ENCODE results near the gene CLCN7. TPM values are rescaled to one million over a fixed set of nuclear protein-coding genes. Genes with fewer than 3 reads are reported as not detected.

Gene CLCN7
- total RNA-seq, 1 experiment from 2014 or later: 127 TPM

DNA sequence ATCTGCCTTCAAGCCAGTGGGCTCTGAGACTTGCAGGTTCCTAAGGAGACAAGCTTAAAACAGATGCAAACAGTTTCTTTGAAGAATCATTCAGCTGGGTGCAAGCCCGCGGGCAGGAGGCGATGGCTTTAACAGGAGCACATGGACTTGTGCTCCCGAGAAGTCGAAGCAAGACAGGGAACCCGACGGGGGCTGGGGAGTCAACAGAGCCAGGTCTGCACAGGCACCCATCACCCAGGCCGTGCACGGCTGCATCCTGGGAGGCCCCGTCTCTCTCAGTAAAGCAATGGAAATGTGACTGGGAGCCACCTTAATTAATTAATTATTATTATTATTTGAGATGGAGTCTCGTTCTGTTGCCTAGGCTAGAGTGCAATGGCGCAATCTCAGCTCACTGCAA, 14.2 kb upstream of the CLCN7 start:
- no peak overlapping the region for H3K4me3 ChIP-seq (ENCODE audit: low read depth, low read length)
- no peaks in the 10 kb centered on the region for H3K9me3 ChIP-seq
- intact Hi-C loops (cut with micrococcal nuclease; ENCODE audit: unreplicated experiment): no loop called here
- Mint-ChIP-seq H3K36me3 (ENCODE audit: insufficient read depth, unreplicated experiment) (peaks cover 13% of the 10 kb centered on the region), H3K4me1 (ENCODE audit: low read depth, unreplicated experiment) (no peaks in the 10 kb centered on the region), H3K4me3 (ENCODE audit: unreplicated experiment) (no peak overlapping the region), H3K27ac (ENCODE audit: unreplicated experiment) (no peak overlapping the region), H3K9me3 (ENCODE audit: unreplicated experiment) (no peaks in the 10 kb centered on the region), H3K27me3 (ENCODE audit: insufficient read depth, unreplicated experiment) (no peaks in the 10 kb centered on the region)
- H3K4me1 ChIP-seq: peaks cover 5% of the 10 kb centered on the region; the same call in 1 of the 2 replicates
- H3K36me3 ChIP-seq (ENCODE audit: control insufficient read depth, insufficient read depth, low read length): no peaks in the 10 kb centered on the region
- H3K27me3 ChIP-seq (replicated peaks; ENCODE audit: control insufficient read depth, insufficient read depth, low read length): no peaks in the 10 kb centered on the region
- ChIA-PET CTCF (no interaction called here), POLR2A (no interaction called here)
- TF ChIP-seq, protein P1, sequence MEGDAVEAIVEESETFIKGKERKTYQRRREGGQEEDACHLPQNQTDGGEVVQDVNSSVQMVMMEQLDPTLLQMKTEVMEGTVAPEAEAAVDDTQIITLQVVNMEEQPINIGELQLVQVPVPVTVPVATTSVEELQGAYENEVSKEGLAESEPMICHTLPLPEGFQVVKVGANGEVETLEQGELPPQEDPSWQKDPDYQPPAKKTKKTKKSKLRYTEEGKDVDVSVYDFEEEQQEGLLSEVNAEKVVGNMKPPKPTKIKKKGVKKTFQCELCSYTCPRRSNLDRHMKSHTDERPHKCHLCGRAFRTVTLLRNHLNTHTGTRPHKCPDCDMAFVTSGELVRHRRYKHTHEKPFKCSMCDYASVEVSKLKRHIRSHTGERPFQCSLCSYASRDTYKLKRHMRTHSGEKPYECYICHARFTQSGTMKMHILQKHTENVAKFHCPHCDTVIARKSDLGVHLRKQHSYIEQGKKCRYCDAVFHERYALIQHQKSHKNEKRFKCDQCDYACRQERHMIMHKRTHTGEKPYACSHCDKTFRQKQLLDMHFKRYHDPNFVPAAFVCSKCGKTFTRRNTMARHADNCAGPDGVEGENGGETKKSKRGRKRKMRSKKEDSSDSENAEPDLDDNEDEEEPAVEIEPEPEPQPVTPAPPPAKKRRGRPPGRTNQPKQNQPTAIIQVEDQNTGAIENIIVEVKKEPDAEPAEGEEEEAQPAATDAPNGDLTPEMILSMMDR (IDR thresholded peaks at IDR 0.05; ENCODE audit: insufficient read depth in 1 of 2, low read depth in 1 of 2, low read length in 1 of 2, severe bottlenecking in 1 of 2, unreplicated experiment in 1 of 2): no peak
- BruUV-seq (replicated peaks): no TSS peak
- no peak for DNase-seq

DNA sequence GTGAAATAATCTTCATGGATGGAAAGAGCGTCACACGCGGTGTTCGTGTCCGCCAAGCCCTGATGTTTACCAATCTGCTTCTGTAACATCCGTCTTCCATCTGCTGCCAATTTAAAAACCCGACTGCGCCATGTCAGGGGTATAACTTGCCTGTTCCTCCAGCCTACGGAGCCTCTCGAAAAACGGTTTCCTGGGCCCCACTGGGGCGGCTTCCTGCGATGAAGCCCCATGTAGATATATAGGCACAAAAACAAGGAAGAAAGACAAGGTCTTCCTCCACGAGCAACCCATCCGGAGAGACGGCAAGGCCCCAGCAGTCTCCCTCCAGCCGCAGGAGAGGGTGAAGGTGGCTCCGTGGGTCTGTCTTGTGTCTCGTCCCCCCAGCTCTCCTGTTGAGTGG, 13.8 kb upstream of the CLCN7 start, which contains the start of gene PTX4:
TSS of gene PTX4 (minus strand) at position 326 of the 400 bp plus-strand sequence. CDS start at position 291, 35 bp downstream.
- H3K4me3 Mint-ChIP-seq (ENCODE audit: unreplicated experiment): no peak within 1 kb of the TSS
- intact Hi-C loops (cut with micrococcal nuclease; ENCODE audit: unreplicated experiment): no loop called here
- peaks cover 5% of the 10 kb centered on the region; the same call in 1 of the 2 replicates for H3K4me1 ChIP-seq
- DNase-seq: no peak
- H3K36me3 Mint-ChIP-seq (ENCODE audit: insufficient read depth, unreplicated experiment): peaks cover 8% of the 10 kb centered on the region
- no peaks in the 10 kb centered on the region for H3K36me3 ChIP-seq (ENCODE audit: control insufficient read depth, insufficient read depth, low read length)
- H3K9me3 Mint-ChIP-seq (ENCODE audit: unreplicated experiment): no peaks in the 10 kb centered on the region
- no peaks in the 10 kb centered on the region for H3K27me3 Mint-ChIP-seq (ENCODE audit: insufficient read depth, unreplicated experiment)
- no peak within 1 kb of the TSS for H3K27ac Mint-ChIP-seq (ENCODE audit: unreplicated experiment)
- H3K9me3 ChIP-seq: no peaks in the 10 kb centered on the region
- TF ChIP-seq, protein P1 (IDR thresholded peaks at IDR 0.05; ENCODE audit: insufficient read depth in 1 of 2, low read depth in 1 of 2, low read length in 1 of 2, severe bottlenecking in 1 of 2, unreplicated experiment in 1 of 2): no peak
- no peaks in the 10 kb centered on the region for H3K27me3 ChIP-seq (replicated peaks; ENCODE audit: control insufficient read depth, insufficient read depth, low read length)
- POLR2A ChIA-PET: no interaction called here
- no peaks in the 10 kb centered on the region for H3K4me1 Mint-ChIP-seq (ENCODE audit: low read depth, unreplicated experiment)
- H3K4me3 ChIP-seq (ENCODE audit: low read depth, low read length): no peak within 1 kb of the TSS
- no TSS peak for BruUV-seq (replicated peaks)
- CTCF ChIA-PET: no interaction called here

DNA sequence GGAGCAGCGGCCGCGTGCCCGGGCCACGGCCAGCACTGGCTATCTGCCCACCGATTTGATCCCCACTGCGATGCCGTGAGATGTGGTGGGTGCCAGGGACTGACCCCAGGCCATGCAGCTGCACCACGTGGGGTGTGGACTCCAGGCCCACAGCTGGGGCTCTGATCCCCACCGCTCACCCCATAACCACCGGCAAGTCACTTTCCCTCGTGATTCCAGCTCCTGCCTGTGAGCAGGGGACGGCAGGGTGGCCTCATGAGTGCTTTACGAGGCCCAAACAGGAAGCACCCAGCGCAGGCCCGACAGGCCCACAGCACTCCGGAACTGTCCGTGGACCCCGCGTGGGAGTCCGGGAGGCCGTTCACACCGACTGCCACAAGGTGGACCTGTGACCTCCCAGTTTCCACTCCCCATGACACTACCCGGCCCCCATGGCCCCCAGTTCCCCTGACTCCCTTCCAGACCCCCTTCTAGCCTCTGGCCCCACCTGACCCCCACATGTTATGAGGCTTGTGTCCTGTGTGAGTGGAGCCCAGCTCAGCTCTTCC, 13.3 kb upstream of the CLCN7 start:
- POLR2A ChIA-PET: no interaction called here
- no peak overlapping the region for H3K4me3 ChIP-seq (ENCODE audit: low read depth, low read length)
- intact Hi-C loops (cut with micrococcal nuclease; ENCODE audit: unreplicated experiment): no loop called here
- no peaks in the 10 kb centered on the region for H3K9me3 Mint-ChIP-seq (ENCODE audit: unreplicated experiment)
- no peaks in the 10 kb centered on the region for H3K27me3 ChIP-seq (replicated peaks; ENCODE audit: control insufficient read depth, insufficient read depth, low read length)
- peaks cover 5% of the 10 kb centered on the region; the same call in 1 of the 2 replicates for H3K4me1 ChIP-seq
- no peak overlapping the region for H3K27ac Mint-ChIP-seq (ENCODE audit: unreplicated experiment)
- H3K36me3 Mint-ChIP-seq (ENCODE audit: insufficient read depth, unreplicated experiment): peaks cover 5% of the 10 kb centered on the region
- no peaks in the 10 kb centered on the region for H3K36me3 ChIP-seq (ENCODE audit: control insufficient read depth, insufficient read depth, low read length)
- TF ChIP-seq, protein P1 (IDR thresholded peaks at IDR 0.05; ENCODE audit: insufficient read depth in 1 of 2, low read depth in 1 of 2, low read length in 1 of 2, severe bottlenecking in 1 of 2, unreplicated experiment in 1 of 2): no peak
- H3K27me3 Mint-ChIP-seq (ENCODE audit: insufficient read depth, unreplicated experiment): no peaks in the 10 kb centered on the region
- no peaks in the 10 kb centered on the region for H3K4me1 Mint-ChIP-seq (ENCODE audit: low read depth, unreplicated experiment)
- BruUV-seq (replicated peaks): no TSS peak
- CTCF ChIA-PET: no interaction called here
- no peak overlapping the region for H3K4me3 Mint-ChIP-seq (ENCODE audit: unreplicated experiment)
- no peaks in the 10 kb centered on the region for H3K9me3 ChIP-seq
- no peak for DNase-seq
